ENCODE measurements around the gene SFI1.

DNA sequence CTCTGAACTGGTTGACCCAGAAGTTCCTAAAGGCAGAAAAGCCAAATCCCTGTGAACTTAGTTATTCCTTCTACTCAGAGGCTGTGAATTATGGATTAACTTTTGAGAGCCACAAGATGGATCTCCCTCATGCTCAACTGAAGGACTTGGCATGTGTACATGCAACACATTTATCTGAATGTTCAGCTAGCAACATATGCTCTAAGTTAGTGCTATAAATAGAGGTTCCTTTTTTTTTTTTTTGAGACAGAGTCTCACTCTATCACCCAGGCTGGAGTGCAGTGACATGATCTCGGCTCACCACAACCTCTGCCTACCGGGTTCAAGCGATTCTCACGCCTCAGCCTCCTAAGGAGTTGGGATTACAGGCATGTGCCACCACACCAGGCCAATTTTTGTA is 46.8 kb upstream of the SFI1 start:
- TF ChIP-seq, protein P1, sequence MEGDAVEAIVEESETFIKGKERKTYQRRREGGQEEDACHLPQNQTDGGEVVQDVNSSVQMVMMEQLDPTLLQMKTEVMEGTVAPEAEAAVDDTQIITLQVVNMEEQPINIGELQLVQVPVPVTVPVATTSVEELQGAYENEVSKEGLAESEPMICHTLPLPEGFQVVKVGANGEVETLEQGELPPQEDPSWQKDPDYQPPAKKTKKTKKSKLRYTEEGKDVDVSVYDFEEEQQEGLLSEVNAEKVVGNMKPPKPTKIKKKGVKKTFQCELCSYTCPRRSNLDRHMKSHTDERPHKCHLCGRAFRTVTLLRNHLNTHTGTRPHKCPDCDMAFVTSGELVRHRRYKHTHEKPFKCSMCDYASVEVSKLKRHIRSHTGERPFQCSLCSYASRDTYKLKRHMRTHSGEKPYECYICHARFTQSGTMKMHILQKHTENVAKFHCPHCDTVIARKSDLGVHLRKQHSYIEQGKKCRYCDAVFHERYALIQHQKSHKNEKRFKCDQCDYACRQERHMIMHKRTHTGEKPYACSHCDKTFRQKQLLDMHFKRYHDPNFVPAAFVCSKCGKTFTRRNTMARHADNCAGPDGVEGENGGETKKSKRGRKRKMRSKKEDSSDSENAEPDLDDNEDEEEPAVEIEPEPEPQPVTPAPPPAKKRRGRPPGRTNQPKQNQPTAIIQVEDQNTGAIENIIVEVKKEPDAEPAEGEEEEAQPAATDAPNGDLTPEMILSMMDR (IDR thresholded peaks at IDR 0.05), result no peak
- TF ChIP-seq POLR2A (IDR thresholded peaks at IDR 0.05), result no peak

Data from esophagus squamous epithelium (tissue), 4 donors.